Measurements from ENCODE around the gene PAK5. TPM values are rescaled to one million over a fixed set of nuclear protein-coding genes. Genes with fewer than 3 reads are reported as not detected.

PAK5 gene
- total RNA-seq, 1 donor from 2014 or later, result 0.21 TPM

DNA sequence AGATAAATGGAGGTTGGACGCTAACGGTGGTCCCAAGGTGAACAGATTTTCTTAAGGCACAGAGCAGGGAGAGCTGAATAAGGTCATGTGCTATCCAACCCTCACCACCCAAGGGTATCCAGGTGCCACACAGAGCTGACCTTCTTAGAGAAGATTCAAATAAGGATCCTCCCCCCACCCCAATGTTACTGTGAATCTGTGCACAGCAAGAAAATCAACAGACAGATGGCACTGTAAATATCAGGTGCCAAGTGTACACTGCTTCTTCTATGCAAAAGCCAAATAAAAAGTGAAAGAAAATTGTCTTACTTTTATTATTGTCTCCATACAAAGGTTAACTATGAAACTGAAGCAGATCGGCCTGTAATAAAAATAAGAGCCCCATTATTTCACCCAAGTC is 96.9 kb downstream of the PAK5 start:
- Histone ChIP-seq H3K27ac (no peak overlapping the region), H3K4me3 (no peak overlapping the region), H3K36me3 (no peaks in the 10 kb centered on the region), H3K4me1 (no peaks in the 10 kb centered on the region), H3K9me3 (no peaks in the 10 kb centered on the region), H3K27me3 (ENCODE audit: low read depth) (no peaks in the 10 kb centered on the region)
- intact Hi-C loops (cut with DNase I), result no loop called here
- ATAC-seq (no peak), DNase-seq (no peak)
- TF ChIP-seq, protein P1, sequence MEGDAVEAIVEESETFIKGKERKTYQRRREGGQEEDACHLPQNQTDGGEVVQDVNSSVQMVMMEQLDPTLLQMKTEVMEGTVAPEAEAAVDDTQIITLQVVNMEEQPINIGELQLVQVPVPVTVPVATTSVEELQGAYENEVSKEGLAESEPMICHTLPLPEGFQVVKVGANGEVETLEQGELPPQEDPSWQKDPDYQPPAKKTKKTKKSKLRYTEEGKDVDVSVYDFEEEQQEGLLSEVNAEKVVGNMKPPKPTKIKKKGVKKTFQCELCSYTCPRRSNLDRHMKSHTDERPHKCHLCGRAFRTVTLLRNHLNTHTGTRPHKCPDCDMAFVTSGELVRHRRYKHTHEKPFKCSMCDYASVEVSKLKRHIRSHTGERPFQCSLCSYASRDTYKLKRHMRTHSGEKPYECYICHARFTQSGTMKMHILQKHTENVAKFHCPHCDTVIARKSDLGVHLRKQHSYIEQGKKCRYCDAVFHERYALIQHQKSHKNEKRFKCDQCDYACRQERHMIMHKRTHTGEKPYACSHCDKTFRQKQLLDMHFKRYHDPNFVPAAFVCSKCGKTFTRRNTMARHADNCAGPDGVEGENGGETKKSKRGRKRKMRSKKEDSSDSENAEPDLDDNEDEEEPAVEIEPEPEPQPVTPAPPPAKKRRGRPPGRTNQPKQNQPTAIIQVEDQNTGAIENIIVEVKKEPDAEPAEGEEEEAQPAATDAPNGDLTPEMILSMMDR (IDR thresholded peaks at IDR 0.05), result no peak

DNA sequence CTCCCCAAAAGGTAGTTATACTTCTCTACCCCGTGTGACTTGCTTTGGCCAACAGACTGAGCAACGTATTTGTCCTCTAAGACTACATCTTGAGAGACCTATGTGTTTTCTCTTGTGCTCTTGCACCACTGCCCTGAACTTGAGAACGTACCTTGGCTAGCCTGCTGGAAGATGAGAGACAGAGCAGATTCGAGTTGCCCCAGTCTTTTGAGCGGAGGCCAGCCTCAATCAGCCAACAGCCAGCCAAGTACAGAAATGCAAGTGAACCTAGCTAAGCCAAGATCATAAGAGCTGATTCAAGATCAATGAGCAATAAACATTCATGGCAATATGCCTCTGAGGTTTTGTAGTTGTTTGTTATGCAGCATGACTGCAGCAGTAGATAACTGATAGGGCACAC is 98.4 kb downstream of the PAK5 start:
- TF ChIP-seq, protein P1 (IDR thresholded peaks at IDR 0.05), result no peak
- no peak overlapping the region for H3K4me3 ChIP-seq
- H3K27me3 ChIP-seq (ENCODE audit: low read depth), result no peaks in the 10 kb centered on the region
- no peaks in the 10 kb centered on the region for H3K4me1 ChIP-seq
- intact Hi-C loops (cut with DNase I), result no loop called here
- H3K9me3 ChIP-seq, result no peaks in the 10 kb centered on the region
- H3K36me3 ChIP-seq, result no peaks in the 10 kb centered on the region
- H3K27ac ChIP-seq, result no peak overlapping the region
- DNase-seq, result no peak
- ATAC-seq, result no peak

DNA sequence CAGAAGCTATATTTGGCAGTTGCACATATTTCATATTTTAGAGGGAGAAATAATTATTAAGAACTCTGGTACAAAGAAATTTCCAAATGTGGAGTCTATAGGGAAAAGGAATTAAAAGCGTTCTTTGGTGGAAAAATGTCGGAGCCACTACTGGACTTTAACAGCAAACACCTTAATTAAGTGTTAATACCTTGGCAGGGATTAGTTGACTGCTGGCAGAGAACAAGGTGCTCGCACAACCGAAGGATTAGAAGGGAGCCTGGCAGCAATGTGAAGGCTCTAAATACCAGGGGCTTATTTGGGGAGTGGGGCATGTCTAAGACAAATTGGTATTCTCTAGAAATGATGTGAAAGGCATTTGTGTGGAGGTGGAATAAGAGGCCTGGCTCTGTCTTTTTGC is 98.9 kb downstream of the PAK5 start:
- Histone ChIP-seq H3K27me3 (ENCODE audit: low read depth) (no peaks in the 10 kb centered on the region), H3K4me1 (no peaks in the 10 kb centered on the region), H3K4me3 (no peak overlapping the region), H3K27ac (no peak overlapping the region), H3K36me3 (no peaks in the 10 kb centered on the region), H3K9me3 (no peaks in the 10 kb centered on the region)
- no peak for ATAC-seq
- DNase-seq, result no peak
- TF ChIP-seq, protein P1 (IDR thresholded peaks at IDR 0.05), result no peak
- intact Hi-C loops (cut with DNase I), result no loop called here

DNA sequence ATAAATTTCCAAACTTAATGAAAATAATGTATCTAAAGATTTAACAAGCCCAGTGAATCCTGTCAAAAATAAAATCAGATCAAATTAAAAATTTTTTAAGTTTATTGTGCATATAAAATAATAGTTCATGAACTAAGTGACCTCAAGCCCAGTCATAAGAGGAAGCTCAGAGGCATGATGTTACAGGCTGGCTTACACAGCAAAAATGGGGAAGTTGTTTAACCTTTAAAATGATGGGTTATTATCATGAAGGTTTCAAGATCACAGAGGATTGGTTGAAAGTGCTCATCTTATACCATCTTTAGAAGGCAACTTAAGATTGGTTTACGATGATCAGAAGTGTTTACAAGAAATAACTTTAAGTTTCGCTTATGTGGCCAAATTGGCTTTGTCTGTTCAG is 102.5 kb downstream of the PAK5 start:
- Histone ChIP-seq H3K4me1 (no peaks in the 10 kb centered on the region), H3K4me3 (no peak overlapping the region), H3K9me3 (no peaks in the 10 kb centered on the region), H3K27ac (no peak overlapping the region), H3K27me3 (ENCODE audit: low read depth) (no peaks in the 10 kb centered on the region), H3K36me3 (no peaks in the 10 kb centered on the region)
- DNase-seq (no peak), ATAC-seq (no peak)
- intact Hi-C loops (cut with DNase I), result no loop called here
- TF ChIP-seq, protein P1 (IDR thresholded peaks at IDR 0.05), result no peak

DNA sequence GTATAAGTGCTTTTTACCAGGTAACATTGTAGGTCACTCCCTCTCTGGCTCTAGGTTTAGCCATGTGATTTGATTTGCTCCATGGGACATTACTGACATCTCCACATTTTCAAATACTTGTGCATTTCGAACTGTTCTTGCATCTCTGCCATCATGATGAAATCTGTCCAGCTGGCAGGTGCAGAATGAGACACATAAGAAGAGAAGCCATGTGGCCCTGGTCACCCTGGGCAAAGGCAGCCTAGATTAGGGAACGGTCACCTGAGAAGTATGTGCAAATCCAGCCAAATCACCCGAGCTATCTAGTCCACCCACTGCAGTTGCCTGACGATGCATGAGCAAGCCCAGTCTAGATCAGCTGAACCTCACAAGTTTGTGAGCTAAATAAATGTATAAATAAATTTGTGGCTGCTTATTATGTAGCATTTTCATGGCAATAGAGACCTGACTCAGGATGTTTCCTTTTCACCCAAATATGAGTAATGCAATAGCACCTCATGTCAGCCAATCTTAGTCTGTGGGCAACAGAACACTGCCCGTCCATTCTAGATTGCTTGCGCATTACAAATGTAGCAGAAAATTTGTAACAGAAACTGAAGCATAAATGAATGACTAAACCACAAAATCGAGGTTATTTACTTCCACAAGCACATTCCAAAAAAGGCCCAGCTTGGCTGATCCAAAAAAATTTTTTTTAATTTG is 115.2 kb downstream of the PAK5 start:
- no peak overlapping the region for H3K27ac ChIP-seq
- DNase-seq (no peak), ATAC-seq (no peak)
- intact Hi-C loops (cut with DNase I), result no loop called here
- TF ChIP-seq, protein P1 (IDR thresholded peaks at IDR 0.05), result no peak
- no peak overlapping the region for H3K4me3 ChIP-seq
- no peaks in the 10 kb centered on the region for H3K36me3 ChIP-seq
- H3K9me3 ChIP-seq, result no peaks in the 10 kb centered on the region
- no peaks in the 10 kb centered on the region for H3K27me3 ChIP-seq (ENCODE audit: low read depth)
- no peaks in the 10 kb centered on the region for H3K4me1 ChIP-seq

All from lower lobe of right lung (tissue), 2 donors.